Activated CD4-positive, alpha-beta memory T cell treated with anti-CD3 and anti-CD28 coated beads, Interleukin-2, amount 10 ng/mL, durations not matched to agents 7 days and 5 days (primary cell): Measurements from ENCODE around the gene KCNH8. TPM values are rescaled to one million over a fixed set of nuclear protein-coding genes. Genes with fewer than 3 reads are reported as not detected.

ENCODE experiments used
- CTCF ChIA-PET: fragments of 350-600 bp; sonication (Branson Sonifier 250); formaldehyde crosslinking; loops from one replicate; lab custom pipeline; 2021; ENCODE audit warnings: antibody characterized with exemption, inconsistent platforms; lab: Charles Lee
- POLR2A ChIA-PET: fragments of 350-600 bp; sonication (Branson Sonifier 250); formaldehyde crosslinking; loops from one replicate; lab custom pipeline; 2021; ENCODE audit warnings: antibody characterized with exemption; lab: Charles Lee
- DNase-seq: peaks from one replicate; pipeline ENCODE4 v3.0.0-alpha.2; 2020
- H3K27ac Mint-ChIP-seq: one replicate; pipeline ENCODE4 v1.8.0; 2021; ENCODE audit warnings: mild to moderate bottlenecking, mixed read lengths
- H3K27me3 Mint-ChIP-seq: one replicate; pipeline ENCODE4 v1.8.0; 2021; ENCODE audit warnings: mixed read lengths
- H3K36me3 Mint-ChIP-seq: one replicate; pipeline ENCODE4 v1.8.0; 2021; ENCODE audit warnings: low read depth, mixed read lengths
- H3K4me1 Mint-ChIP-seq: one replicate; pipeline ENCODE4 v1.8.0; 2021; ENCODE audit warnings: mixed read lengths
- H3K4me3 Mint-ChIP-seq: one replicate; pipeline ENCODE4 v1.8.0; 2021; ENCODE audit warnings: mild to moderate bottlenecking, mixed read lengths
- H3K9me3 Mint-ChIP-seq: one replicate; pipeline ENCODE4 v1.8.0; 2021; ENCODE audit warnings: mixed read lengths
- total RNA-seq, 2 experiments: library from RNA; stranded (reverse); gene quantifications; one replicate each; pipeline ENCODE4 v1.2.3, GENCODE V29; 2021

Gene KCNH8
- total RNA-seq, 2 experiments from 2014 or later = not detected

- no peak overlapping the region for H3K4me3 Mint-ChIP-seq
- ChIA-PET CTCF (no interaction called here), POLR2A (no interaction called here)
- no peaks in the 10 kb centered on the region for H3K27me3 Mint-ChIP-seq
- no peak overlapping the region for H3K27ac Mint-ChIP-seq
- no peaks in the 10 kb centered on the region for H3K36me3 Mint-ChIP-seq
- no peak for DNase-seq
- no peaks in the 10 kb centered on the region for H3K4me1 Mint-ChIP-seq
- H3K9me3 Mint-ChIP-seq = peaks cover 2% of the 10 kb centered on the region
Observed at GRCh38 chr3:19488939-19489338, 340.6 kb downstream of the KCNH8 start.

GRCh38 chr3:19489936-19490335 lies 341.6 kb downstream of the KCNH8 start:
- POLR2A ChIA-PET = no interaction called here
- H3K4me3 Mint-ChIP-seq = no peak overlapping the region
- no peaks in the 10 kb centered on the region for H3K4me1 Mint-ChIP-seq
- no peaks in the 10 kb centered on the region for H3K36me3 Mint-ChIP-seq
- no peak overlapping the region for H3K27ac Mint-ChIP-seq
- H3K27me3 Mint-ChIP-seq = no peaks in the 10 kb centered on the region
- CTCF ChIA-PET = no interaction called here
- H3K9me3 Mint-ChIP-seq = peaks cover 5% of the 10 kb centered on the region
- no peak for DNase-seq

GRCh38 chr3:19506171-19506570 lies 357.9 kb downstream of the KCNH8 start:
- no peak overlapping the region for H3K4me3 Mint-ChIP-seq
- no peaks in the 10 kb centered on the region for H3K9me3 Mint-ChIP-seq
- no peaks in the 10 kb centered on the region for H3K4me1 Mint-ChIP-seq
- H3K36me3 Mint-ChIP-seq = no peaks in the 10 kb centered on the region
- no peaks in the 10 kb centered on the region for H3K27me3 Mint-ChIP-seq
- POLR2A ChIA-PET = no interaction called here
- CTCF ChIA-PET = no interaction called here
- H3K27ac Mint-ChIP-seq = no peak overlapping the region
- DNase-seq = no peak

- CTCF ChIA-PET = no interaction called here
- no peaks in the 10 kb centered on the region for H3K36me3 Mint-ChIP-seq
- no peak overlapping the region for H3K27ac Mint-ChIP-seq
- POLR2A ChIA-PET = no interaction called here
- H3K4me3 Mint-ChIP-seq = no peak overlapping the region
- DNase-seq = no peak
- H3K4me1 Mint-ChIP-seq = no peaks in the 10 kb centered on the region
- H3K27me3 Mint-ChIP-seq = no peaks in the 10 kb centered on the region
- no peaks in the 10 kb centered on the region for H3K9me3 Mint-ChIP-seq
Observed at GRCh38 chr3:19522305-19522704, 374.0 kb downstream of the KCNH8 start.

GRCh38 chr3:19526071-19526470 lies 377.8 kb downstream of the KCNH8 start:
- H3K4me3 Mint-ChIP-seq = no peak overlapping the region
- no peaks in the 10 kb centered on the region for H3K27me3 Mint-ChIP-seq
- ChIA-PET CTCF (no interaction called here), POLR2A (no interaction called here)
- no peaks in the 10 kb centered on the region for H3K36me3 Mint-ChIP-seq
- H3K9me3 Mint-ChIP-seq = no peaks in the 10 kb centered on the region
- no peak for DNase-seq
- no peak overlapping the region for H3K27ac Mint-ChIP-seq
- no peaks in the 10 kb centered on the region for H3K4me1 Mint-ChIP-seq

GRCh38 chr3:19527746-19528145 lies 379.4 kb downstream of the KCNH8 start:
- H3K27ac Mint-ChIP-seq = no peak overlapping the region
- H3K9me3 Mint-ChIP-seq = no peaks in the 10 kb centered on the region
- no peaks in the 10 kb centered on the region for H3K27me3 Mint-ChIP-seq
- no peak for DNase-seq
- H3K36me3 Mint-ChIP-seq = no peaks in the 10 kb centered on the region
- H3K4me3 Mint-ChIP-seq = no peak overlapping the region
- no peaks in the 10 kb centered on the region for H3K4me1 Mint-ChIP-seq
- ChIA-PET POLR2A (no interaction called here), CTCF (no interaction called here)

GRCh38 chr3:19531426-19531825 lies 383.1 kb downstream of the KCNH8 start:
- no peaks in the 10 kb centered on the region for H3K9me3 Mint-ChIP-seq
- DNase-seq = no peak
- no peaks in the 10 kb centered on the region for H3K27me3 Mint-ChIP-seq
- CTCF ChIA-PET = no interaction called here
- POLR2A ChIA-PET = no interaction called here
- H3K4me3 Mint-ChIP-seq = no peak overlapping the region
- no peaks in the 10 kb centered on the region for H3K36me3 Mint-ChIP-seq
- no peaks in the 10 kb centered on the region for H3K4me1 Mint-ChIP-seq
- no peak overlapping the region for H3K27ac Mint-ChIP-seq

GRCh38 chr3:19539518-19540392 lies 391.4 kb downstream of the KCNH8 start:
- no peak overlapping the region for H3K27ac Mint-ChIP-seq
- H3K4me1 Mint-ChIP-seq = no peaks in the 10 kb centered on the region
- H3K9me3 Mint-ChIP-seq = no peaks in the 10 kb centered on the region
- DNase-seq = no peak
- no peak overlapping the region for H3K4me3 Mint-ChIP-seq
- ChIA-PET POLR2A (no interaction called here), CTCF (no interaction called here)
- H3K27me3 Mint-ChIP-seq = no peaks in the 10 kb centered on the region
- no peaks in the 10 kb centered on the region for H3K36me3 Mint-ChIP-seq

- no peak overlapping the region for H3K4me3 Mint-ChIP-seq
- no peaks in the 10 kb centered on the region for H3K4me1 Mint-ChIP-seq
- no peak overlapping the region for H3K27ac Mint-ChIP-seq
- H3K9me3 Mint-ChIP-seq = no peaks in the 10 kb centered on the region
- POLR2A ChIA-PET = no interaction called here
- DNase-seq = no peak
- H3K27me3 Mint-ChIP-seq = no peaks in the 10 kb centered on the region
- CTCF ChIA-PET = no interaction called here
- H3K36me3 Mint-ChIP-seq = no peaks in the 10 kb centered on the region
Observed at GRCh38 chr3:19540464-19540863, 392.2 kb downstream of the KCNH8 start.

- Mint-ChIP-seq H3K36me3 (no peaks in the 10 kb centered on the region), H3K4me1 (no peaks in the 10 kb centered on the region), H3K27ac (no peak overlapping the region), H3K27me3 (no peaks in the 10 kb centered on the region), H3K4me3 (no peak overlapping the region), H3K9me3 (no peaks in the 10 kb centered on the region)
- ChIA-PET CTCF (no interaction called here), POLR2A (no interaction called here)
- DNase-seq = no peak
Observed at GRCh38 chr3:19541284-19541683, 393.0 kb downstream of the KCNH8 start.

- no peaks in the 10 kb centered on the region for H3K9me3 Mint-ChIP-seq
- POLR2A ChIA-PET = no interaction called here
- no peaks in the 10 kb centered on the region for H3K27me3 Mint-ChIP-seq
- CTCF ChIA-PET = interaction anchor here (1.7 kb wide), 1 partner anchor 194 kb away, joined by 4 read pairs; no protein-coding TSS in a partner anchor
- no peak overlapping the region for H3K27ac Mint-ChIP-seq
- H3K4me1 Mint-ChIP-seq = no peaks in the 10 kb centered on the region
- no peak overlapping the region for H3K4me3 Mint-ChIP-seq
- no peak for DNase-seq
- H3K36me3 Mint-ChIP-seq = no peaks in the 10 kb centered on the region
Observed at GRCh38 chr3:19543212-19543841, 395.0 kb downstream of the KCNH8 start.

- no peaks in the 10 kb centered on the region for H3K4me1 Mint-ChIP-seq
- H3K27me3 Mint-ChIP-seq = no peaks in the 10 kb centered on the region
- no peaks in the 10 kb centered on the region for H3K9me3 Mint-ChIP-seq
- no peak for DNase-seq
- ChIA-PET POLR2A (no interaction called here), CTCF (interaction anchor here (1.4 kb wide), 1 partner anchor 11 kb away, joined by 3 read pairs; no protein-coding TSS in a partner anchor)
- no peak overlapping the region for H3K27ac Mint-ChIP-seq
- no peak overlapping the region for H3K4me3 Mint-ChIP-seq
- no peaks in the 10 kb centered on the region for H3K36me3 Mint-ChIP-seq
Observed at GRCh38 chr3:19547665-19548464, 399.6 kb downstream of the KCNH8 start.
